Ovary (tissue), 9 donors: ENCODE measurements around the gene GSG1. TPM values are rescaled to one million over a fixed set of nuclear protein-coding genes. Genes with fewer than 3 reads are reported as not detected.

Experiments
- DNase-seq, 5 donors: peaks; one replicate each; pipeline ENCODE4 v3.0.0-alpha.2; 2019 to 2020
- H3K27ac ChIP-seq, 2 donors: fragments of 200-600 bp; one replicate each; pipeline versions ENCODE4 v1.5.1 to v1.8.0; 2019 to 2022
- H3K27me3 ChIP-seq: fragments of 200-600 bp; one replicate; pipeline ENCODE4 v1.8.0; 2022
- H3K36me3 ChIP-seq: fragments of 200-600 bp; sonication (generic); one replicate; pipeline ENCODE4 v1.5.1; 2019
- H3K4me1 ChIP-seq: one replicate; pipeline ENCODE4 v1.8.1; 2013; ENCODE audit warnings: mild to moderate bottlenecking, moderate library complexity; ENCODE audit not compliant: insufficient read depth
- H3K4me3 ChIP-seq: fragments of 200-600 bp; sonication (generic); one replicate; pipeline ENCODE4 v1.5.1; 2017
- H3K9me3 ChIP-seq, 2 donors: fragments of 200-600 bp in 1 of 2; sonication (generic) in 1 of 2; one replicate each; pipeline versions ENCODE4 v1.5.1 to v1.8.1; 2013 to 2019; ENCODE audit warnings: mild to moderate bottlenecking in 1 of 2, moderate library complexity in 1 of 2
- CTCF ChIP-seq, 3 donors: fragments of 450-650 bp in 2 of 3; fragments of 200-600 bp in 1 of 3; IDR thresholded peaks; one replicate each; pipeline versions ENCODE4 v1.5.1 to v1.8.0; 2016 to 2022; ENCODE audit warnings: antibody characterized with exemption in 3 of 3, mild to moderate bottlenecking in 1 of 3
- EP300 ChIP-seq: sonication (generic); formaldehyde crosslinking; IDR thresholded peaks from one replicate; pipeline ENCODE4 v1.6.1; 2017; ENCODE audit warnings: antibody characterized with exemption
- POLR2A ChIP-seq: fragments of 450-650 bp; IDR thresholded peaks from one replicate; pipeline ENCODE4 v1.6.1; 2017; ENCODE audit warnings: antibody characterized with exemption, mild to moderate bottlenecking, moderate library complexity
- WGBS, 3 donors: extraction: QIAGEN DNeasy Blood & Tissue Kit in 1 of 3; methylation state at CpG; one replicate each; pipeline versions ENCODE4 v1.1.5 to v1.1.7; 2013 to 2017; 5-methylcytosine and 5-hydroxymethylcytosine counted together
- intact Hi-C, 4 donors: fragments of 100-400 bp; cut with DNase I; formaldehyde crosslinking; loops; one replicate each; pipeline versions ENCODE4 v1.11.0 to v1.15.1; 2022 to 2023
- polyA plus RNA-seq, 2 donors: library from polyadenylated mRNA; stranded (reverse); fragments of 200-250 nt in 1 of 2; fragments of 350-450 nt in 1 of 2; fragmentation: Illumina TruSeq in 1 of 2; extraction: RNeasy Lipid Tissue Mini Kit (QIAGEN cat#74804) in 1 of 2; gene quantifications; one replicate each; pipeline ENCODE4 v1.2.3, GENCODE V29; 2013 to 2014
- total RNA-seq, 7 donors: library from RNA; depleted of rRNA in 2 of 7; stranded (reverse); fragments of >200 nt in 2 of 7; fragmentation: NEBNext Ultra II Directional in 3 of 7; extraction: Animal tissue kit (Norgen Biotek cat#: 25700) in 3 of 7; gene quantifications; one replicate each; pipeline versions ENCODE4 v1.1.0 to v1.2.4, GENCODE V29; 2016 to 2023
- donor health status: DM: no; HTN: no; CAD: no; lungs with moderate emphysema.
- donor health status: DM: no; HTN: no; CAD: no.
- donor health status: Bipolar disorder and iron deficiency.
- donor health status: DM: yes; HTN: yes; CAD: no.
- donor health status: DM: no; HTN: no; CAD: no.
- donor health status: DM: yes; HTN: yes; CAD: no.

Gene GSG1
- total and polyA plus RNA-seq, 9 donors, result 0.33 to 0.43 TPM; not detected in 7

- H3K4me1 ChIP-seq, result peaks cover 6% of the 10 kb centered on the region
- H3K36me3 ChIP-seq, result no peaks in the 10 kb centered on the region
- H3K9me3 ChIP-seq, result no peaks in the 10 kb centered on the region
- H3K27ac ChIP-seq, result no peak overlapping the region
- WGBS, 3 donors, result 86 to 94% (median 89%) methylated on average over 4 of the region's 4 CpGs
- no peak overlapping the region for H3K4me3 ChIP-seq
- no peak for TF ChIP-seq EP300
- no peak for TF ChIP-seq POLR2A
- TF ChIP-seq CTCF (IDR thresholded peaks at IDR 0.05), result no peak
- no peak for DNase-seq
- no peaks in the 10 kb centered on the region for H3K27me3 ChIP-seq
- intact Hi-C loops, result no loop called here
Observed at GRCh38 chr12:13133886-13134285, 30.4 kb upstream of the GSG1 start.

GRCh38 chr12:13130981-13131380, 27.5 kb upstream of the GSG1 start:
- TF ChIP-seq EP300, result no peak
- no peak for TF ChIP-seq CTCF (IDR thresholded peaks at IDR 0.05)
- no peak for TF ChIP-seq POLR2A
- no peaks in the 10 kb centered on the region for H3K36me3 ChIP-seq
- 14 to 20% (median 16%) methylated on average over 3 of the region's 3 CpGs for WGBS, 3 donors

GRCh38 chr12:13128291-13128965, 25.0 kb upstream of the GSG1 start:
- no peak overlapping the region for H3K27ac ChIP-seq
- intact Hi-C loops, result no loop called here
- DNase-seq, result no peak
- no peaks in the 10 kb centered on the region for H3K36me3 ChIP-seq
- no peaks in the 10 kb centered on the region for H3K9me3 ChIP-seq
- no peaks in the 10 kb centered on the region for H3K27me3 ChIP-seq
- TF ChIP-seq CTCF (IDR thresholded peaks at IDR 0.05) (no peak), POLR2A (no peak)
- WGBS, 3 donors, result 79 to 84% (median 82%) methylated on average over 8 of the region's 8 CpGs
- no peak overlapping the region for H3K4me3 ChIP-seq
- no peaks in the 10 kb centered on the region for H3K4me1 ChIP-seq

More at GRCh38 chr12:13130981-13131380, 27.5 kb upstream of the GSG1 start:
- H3K9me3 ChIP-seq, result no peaks in the 10 kb centered on the region
- DNase-seq, result no peak
- no peak overlapping the region for H3K4me3 ChIP-seq
- H3K27me3 ChIP-seq, result no peaks in the 10 kb centered on the region
- H3K4me1 ChIP-seq, result peaks cover 5% of the 10 kb centered on the region
- no peak overlapping the region for H3K27ac ChIP-seq
- intact Hi-C loops, result no loop called here

GRCh38 chr12:13127444-13127843, 24.0 kb upstream of the GSG1 start:
- intact Hi-C loops, result no loop called here
- no peaks in the 10 kb centered on the region for H3K36me3 ChIP-seq
- H3K27me3 ChIP-seq, result no peaks in the 10 kb centered on the region
- no peak for DNase-seq
- H3K4me1 ChIP-seq, result no peaks in the 10 kb centered on the region
- TF ChIP-seq EP300 (no peak), CTCF (IDR thresholded peaks at IDR 0.05) (no peak), POLR2A (no peak)
- 46 to 64% (median 51%) methylated on average over 5 of the region's 5 CpGs for WGBS, 3 donors
- no peaks in the 10 kb centered on the region for H3K9me3 ChIP-seq
- H3K27ac ChIP-seq, result no peak overlapping the region
- no peak overlapping the region for H3K4me3 ChIP-seq
